AG04450 (cell line): ENCODE measurements around the gene ACOX2. TPM values are rescaled to one million over a fixed set of nuclear protein-coding genes. Genes with fewer than 3 reads are reported as not detected.

Source experiments
- CTCF ChIA-PET: fragments of 300-600, 350-600 bp; formaldehyde crosslinking; extraction: SDS; loops from one replicate; lab custom pipeline; 2022; ENCODE audit warnings: antibody characterized with exemption, inconsistent platforms; lab: Charles Lee
- POLR2A ChIA-PET: fragments of 350-600 bp; formaldehyde crosslinking; extraction: SDS; loops from one replicate; lab custom pipeline; 2021; ENCODE audit warnings: antibody characterized with exemption, inconsistent platforms; lab: Yijun Ruan, JAX
- DNase-seq: peaks from one replicate; pipeline ENCODE4 v3.0.0-alpha.2; 2011; ENCODE audit warnings: low read depth, low spot score
- H3K27ac ChIP-seq: one replicate; pipeline ENCODE4 v1.5.1; 2012; ENCODE audit warnings: low read depth, low read length, control low read depth
- H3K27me3 ChIP-seq: one replicate; pipeline ENCODE4 v1.6.0; 2012; ENCODE audit warnings: low read length; ENCODE audit not compliant: control insufficient read depth, insufficient read depth
- H3K4me3 ChIP-seq: 2 replicates; pipeline ENCODE4 v1.5.1; 2011; ENCODE audit warnings: mild to moderate bottlenecking, low read depth, low read length, control low read depth
- H3K9me3 ChIP-seq: 2 replicates; pipeline ENCODE4 v1.5.1; 2012; ENCODE audit warnings: low read length; ENCODE audit not compliant: control insufficient read depth, insufficient read depth
- CTCF ChIP-seq: IDR thresholded peaks from 2 replicates; pipeline ENCODE4 v1.5.1; 2011; ENCODE audit warnings: low read depth, low read length, control low read depth, inconsistent platforms
- polyA plus RNA-seq: library from polyadenylated mRNA; depleted of rRNA; stranded (reverse); fragments of >200 nt; gene quantifications from 2 replicates; pipeline ENCODE4 v1.2.3, GENCODE V29; 2011

Gene ACOX2
- polyA plus RNA-seq, 1 experiment = 27.8 TPM

GRCh38 chr3:58480309-58480708 lies 56.7 kb downstream of the ACOX2 start:
- Histone ChIP-seq H3K27ac (no peak overlapping the region), H3K4me3 (no peak overlapping the region), H3K27me3 (peaks cover 2% of the 10 kb centered on the region), H3K9me3 (peaks cover 6% of the 10 kb centered on the region)
- ChIA-PET CTCF (interaction anchor here (1.6 to 4.0 kb wide), 2 partner anchors 11 to 17 kb away, joined by 5 to 16 read pairs; partner anchors contain the start of gene KCTD6), POLR2A (no interaction called here)
- no peak for DNase-seq
- TF ChIP-seq CTCF = no peak

GRCh38 chr3:58478781-58479180 lies 58.2 kb downstream of the ACOX2 start:
- POLR2A ChIA-PET = no interaction called here
- Histone ChIP-seq H3K27ac (no peak overlapping the region), H3K27me3 (peaks cover 2% of the 10 kb centered on the region), H3K9me3 (peaks cover 6% of the 10 kb centered on the region), H3K4me3 (no peak overlapping the region)
- no peak for DNase-seq
- CTCF ChIA-PET = no interaction called here
- no peak for TF ChIP-seq CTCF

GRCh38 chr3:58474967-58475578 lies 61.9 kb downstream of the ACOX2 start:
- peaks cover 2% of the 10 kb centered on the region; the same call in 1 of the 2 replicates for H3K9me3 ChIP-seq
- TF ChIP-seq CTCF = no peak
- no peak overlapping the region for H3K27ac ChIP-seq
- ChIA-PET CTCF (interaction anchor here (1.1 to 1.2 kb wide), 2 partner anchors 11 to 169 kb away, joined by 3 to 5 read pairs; partner anchors contain the start of genes HTD2 and RPP14), POLR2A (no interaction called here)
- no peak overlapping the region for H3K4me3 ChIP-seq
- DNase-seq = no peak
- H3K27me3 ChIP-seq = peaks cover 2% of the 10 kb centered on the region

GRCh38 chr3:58474348-58474911 lies 62.6 kb downstream of the ACOX2 start:
- peaks cover 2% of the 10 kb centered on the region for H3K27me3 ChIP-seq
- POLR2A ChIA-PET = no interaction called here
- peaks cover 2% of the 10 kb centered on the region; the same call in 1 of the 2 replicates for H3K9me3 ChIP-seq
- no peak for DNase-seq
- H3K27ac ChIP-seq = no peak overlapping the region
- TF ChIP-seq CTCF = no peak
- no peak overlapping the region for H3K4me3 ChIP-seq
- CTCF ChIA-PET = interaction anchor here (1.1 to 1.2 kb wide), 2 partner anchors 11 to 168 kb away, joined by 3 to 5 read pairs; partner anchors contain the start of genes HTD2 and RPP14

GRCh38 chr3:58473275-58473674 lies 63.7 kb downstream of the ACOX2 start:
- CTCF ChIA-PET = interaction anchor here (0.6 to 2.3 kb wide), 2 partner anchors 10 to 903 kb away, joined by 10 to 14 read pairs; no protein-coding TSS in a partner anchor
- POLR2A ChIA-PET = no interaction called here
- Histone ChIP-seq H3K27me3 (no peaks in the 10 kb centered on the region), H3K4me3 (no peak overlapping the region), H3K9me3 (no peaks in the 10 kb centered on the region), H3K27ac (no peak overlapping the region)
- no peak for TF ChIP-seq CTCF
- no peak for DNase-seq
